NCI-H128 (cell line): ENCODE data around the gene MCRIP2.

ENCODE experiments used
- DNase-seq: peaks from one replicate; lab custom pipeline; 2025; ENCODE audit not compliant: unreplicated experiment; lab: John Stamatoyannopoulos, UW

MCRIP2 gene

GRCh38 chr16:631808-632358 is 9.7 kb upstream of the MCRIP2 start:
- no peak for DNase-seq

- DNase-seq: no peak
Measured at GRCh38 chr16:632486-633335, 8.9 kb upstream of the MCRIP2 start.

GRCh38 chr16:633336-634050 is 8.1 kb upstream of the MCRIP2 start:
- DNase-seq: no peak

- no peak for DNase-seq
Measured at GRCh38 chr16:634051-634670, 7.5 kb upstream of the MCRIP2 start.

GRCh38 chr16:634996-635395 is 6.6 kb upstream of the MCRIP2 start:
- DNase-seq: no peak

- no peak for DNase-seq
Measured at GRCh38 chr16:635573-636205, 5.9 kb upstream of the MCRIP2 start.

GRCh38 chr16:636206-637080 is 5.2 kb upstream of the MCRIP2 start, which contains the start of gene METTL26:
METTL26 (minus strand) TSS chr16:636305; CDS start chr16:636290, 15 bp downstream.
- peak; percentile 62 for DNase-seq

GRCh38 chr16:637081-638018 is 4.3 kb upstream of the MCRIP2 start:
- DNase-seq: no peak

GRCh38 chr16:638034-638543 is 3.5 kb upstream of the MCRIP2 start:
- DNase-seq: no peak

- no peak for DNase-seq
Measured at GRCh38 chr16:638836-639235, 2.8 kb upstream of the MCRIP2 start.

- DNase-seq: no peak
Measured at GRCh38 chr16:640614-641013, 1.0 kb upstream of the MCRIP2 start.

- DNase-seq: no peak
Measured at GRCh38 chr16:642189-643049, 791 bp downstream of the MCRIP2 start.

- DNase-seq: no peak
Measured at GRCh38 chr16:643050-643368, 1.4 kb downstream of the MCRIP2 start.

GRCh38 chr16:644556-644955 is 2.9 kb downstream of the MCRIP2 start:
- DNase-seq: no peak

GRCh38 chr16:645852-646678 is 4.4 kb downstream of the MCRIP2 start:
- DNase-seq: no peak

- DNase-seq: no peak
Measured at GRCh38 chr16:646679-647172, 5.1 kb downstream of the MCRIP2 start.
